Caco-2 (cell line): ENCODE data around the gene COL6A2. TPM values are rescaled to one million over a fixed set of nuclear protein-coding genes. Genes with fewer than 3 reads are reported as not detected.

Experiments used
- BruUV-seq: library from RNA; stranded (reverse); fragments of 400-500 nt; replicated peaks from 2 replicates; lab custom pipeline; 2021; lab: Mats Ljungman, UMichigan
- CTCF ChIA-PET: fragments of 300-600 bp; sonication (Branson Sonifier 250); formaldehyde crosslinking; loops from one replicate; lab custom pipeline; 2022; ENCODE audit warnings: antibody characterized with exemption; lab: Charles Lee
- POLR2A ChIA-PET: fragments of 300-600 bp; sonication (Branson Sonifier 250); formaldehyde crosslinking; loops from one replicate; lab custom pipeline; 2022; ENCODE audit warnings: antibody characterized with exemption; lab: Charles Lee
- DNase-seq, 2 experiments: peaks; one replicate each; pipeline versions ENCODE4 v3.0.0 to v3.0.0-alpha.2; 2020 to 2022
- H3K27me3 ChIP-seq: replicated peaks from 2 replicates; pipeline ENCODE4 v1.6.0; 2011; ENCODE audit warnings: low read length; ENCODE audit not compliant: control insufficient read depth, insufficient read depth
- H3K36me3 ChIP-seq: 2 replicates; pipeline ENCODE4 v1.5.1; 2011; ENCODE audit warnings: low read length; ENCODE audit not compliant: control insufficient read depth, insufficient read depth
- H3K4me1 ChIP-seq: fragments of 250-450 bp; sonication (Bioruptor Pico); 2 replicates; pipeline ENCODE4 v1.5.1; 2020; ENCODE audit warnings: mild to moderate bottlenecking
- H3K4me3 ChIP-seq: 2 replicates; pipeline ENCODE4 v1.5.1; 2011; ENCODE audit warnings: low read depth, mild to moderate bottlenecking, control low read depth, low read length
- H3K9me3 ChIP-seq: fragments of 250-450 bp; sonication (Bioruptor Pico); 2 replicates; pipeline ENCODE4 v1.5.1; 2020; ENCODE audit warnings: mild to moderate bottlenecking, moderate library complexity
- H3K27ac Mint-ChIP-seq: one replicate; pipeline ENCODE4 v1.8.0; 2022; ENCODE audit warnings: mixed read lengths; ENCODE audit not compliant: unreplicated experiment
- H3K27me3 Mint-ChIP-seq: one replicate; pipeline ENCODE4 v1.8.0; 2022; ENCODE audit warnings: mixed read lengths; ENCODE audit not compliant: insufficient read depth, unreplicated experiment
- H3K36me3 Mint-ChIP-seq: one replicate; pipeline ENCODE4 v1.8.0; 2022; ENCODE audit warnings: mild to moderate bottlenecking, mixed read lengths; ENCODE audit not compliant: insufficient read depth, unreplicated experiment
- H3K4me1 Mint-ChIP-seq: one replicate; pipeline ENCODE4 v1.8.0; 2022; ENCODE audit warnings: low read depth, mixed read lengths; ENCODE audit not compliant: unreplicated experiment
- H3K4me3 Mint-ChIP-seq: one replicate; pipeline ENCODE4 v1.8.0; 2022; ENCODE audit warnings: mild to moderate bottlenecking, moderate library complexity, mixed read lengths; ENCODE audit not compliant: unreplicated experiment
- H3K9me3 Mint-ChIP-seq: one replicate; pipeline ENCODE4 v1.8.0; 2022; ENCODE audit warnings: mixed read lengths; ENCODE audit not compliant: unreplicated experiment
- intact Hi-C: fragments of 100-400 bp; cut with micrococcal nuclease; formaldehyde crosslinking; loops from one replicate; pipeline ENCODE4 v1.10.0; 2022; ENCODE audit not compliant: unreplicated experiment
- total RNA-seq: library from RNA; stranded (reverse); gene quantifications from 2 replicates; pipeline ENCODE4 v1.2.3, GENCODE V29; 2022
- TF ChIP-seq, protein P1 (sequence below), 2 experiments: fragments of 200-600 bp in 1 of 2; IDR thresholded peaks; 1 replicate in 1 of 2; 2 replicates in 1 of 2; pipeline versions ENCODE4 v1.5.1 to v1.8.0; 2011 to 2022; ENCODE audit warnings: antibody characterized with exemption in 1 of 2, control low read depth in 1 of 2, inconsistent platforms in 1 of 2, low read depth in 1 of 2, low read length in 1 of 2, mild to moderate bottlenecking in 1 of 2, moderate library complexity in 1 of 2; ENCODE audit not compliant: insufficient read depth in 1 of 2, severe bottlenecking in 1 of 2, unreplicated experiment in 1 of 2

Gene COL6A2
- total RNA-seq, 1 experiment from 2014 or later = 8.8 TPM

DNA sequence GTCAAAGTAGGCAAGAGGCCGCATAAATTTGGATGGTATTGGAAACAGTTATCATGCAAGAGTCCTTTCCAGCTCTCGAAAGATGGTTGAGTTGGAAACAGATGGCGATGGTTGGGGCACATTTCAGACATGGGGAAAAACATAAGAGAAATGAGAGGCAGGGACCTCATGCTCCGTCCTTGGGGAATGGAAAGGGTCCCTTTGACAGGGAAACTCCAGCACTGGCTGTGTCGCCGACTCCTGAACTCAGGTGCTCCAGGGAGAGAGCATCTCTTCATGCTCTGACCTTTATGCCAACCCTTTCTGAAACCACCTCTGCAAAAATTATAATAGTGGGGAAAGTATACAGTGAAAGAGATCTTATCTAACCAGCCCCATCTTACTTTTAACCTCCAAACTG, 36.8 kb upstream of the COL6A2 start:
- Histone ChIP-seq H3K36me3 (no peaks in the 10 kb centered on the region), H3K4me3 (no peak overlapping the region), H3K27me3 (no peaks in the 10 kb centered on the region), H3K9me3 (peaks cover 9% of the 10 kb centered on the region; the same call in 1 of the 2 replicates), H3K4me1 (no peaks in the 10 kb centered on the region; the same call in 1 of the 2 replicates)
- ChIA-PET POLR2A (no interaction called here), CTCF (no interaction called here)
- Mint-ChIP-seq H3K4me3 (no peak overlapping the region), H3K27ac (no peak overlapping the region), H3K4me1 (peaks cover 8% of the 10 kb centered on the region), H3K9me3 (peaks cover 24% of the 10 kb centered on the region), H3K27me3 (no peaks in the 10 kb centered on the region), H3K36me3 (peaks cover 4% of the 10 kb centered on the region)
- TF ChIP-seq, protein P1, sequence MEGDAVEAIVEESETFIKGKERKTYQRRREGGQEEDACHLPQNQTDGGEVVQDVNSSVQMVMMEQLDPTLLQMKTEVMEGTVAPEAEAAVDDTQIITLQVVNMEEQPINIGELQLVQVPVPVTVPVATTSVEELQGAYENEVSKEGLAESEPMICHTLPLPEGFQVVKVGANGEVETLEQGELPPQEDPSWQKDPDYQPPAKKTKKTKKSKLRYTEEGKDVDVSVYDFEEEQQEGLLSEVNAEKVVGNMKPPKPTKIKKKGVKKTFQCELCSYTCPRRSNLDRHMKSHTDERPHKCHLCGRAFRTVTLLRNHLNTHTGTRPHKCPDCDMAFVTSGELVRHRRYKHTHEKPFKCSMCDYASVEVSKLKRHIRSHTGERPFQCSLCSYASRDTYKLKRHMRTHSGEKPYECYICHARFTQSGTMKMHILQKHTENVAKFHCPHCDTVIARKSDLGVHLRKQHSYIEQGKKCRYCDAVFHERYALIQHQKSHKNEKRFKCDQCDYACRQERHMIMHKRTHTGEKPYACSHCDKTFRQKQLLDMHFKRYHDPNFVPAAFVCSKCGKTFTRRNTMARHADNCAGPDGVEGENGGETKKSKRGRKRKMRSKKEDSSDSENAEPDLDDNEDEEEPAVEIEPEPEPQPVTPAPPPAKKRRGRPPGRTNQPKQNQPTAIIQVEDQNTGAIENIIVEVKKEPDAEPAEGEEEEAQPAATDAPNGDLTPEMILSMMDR (IDR thresholded peaks at IDR 0.05; ENCODE audit: insufficient read depth in 1 of 2, low read depth in 1 of 2, low read length in 1 of 2, severe bottlenecking in 1 of 2, unreplicated experiment in 1 of 2) = no peak
- no TSS peak for BruUV-seq
- intact Hi-C loops = no loop called here
- DNase-seq = no peak

DNA sequence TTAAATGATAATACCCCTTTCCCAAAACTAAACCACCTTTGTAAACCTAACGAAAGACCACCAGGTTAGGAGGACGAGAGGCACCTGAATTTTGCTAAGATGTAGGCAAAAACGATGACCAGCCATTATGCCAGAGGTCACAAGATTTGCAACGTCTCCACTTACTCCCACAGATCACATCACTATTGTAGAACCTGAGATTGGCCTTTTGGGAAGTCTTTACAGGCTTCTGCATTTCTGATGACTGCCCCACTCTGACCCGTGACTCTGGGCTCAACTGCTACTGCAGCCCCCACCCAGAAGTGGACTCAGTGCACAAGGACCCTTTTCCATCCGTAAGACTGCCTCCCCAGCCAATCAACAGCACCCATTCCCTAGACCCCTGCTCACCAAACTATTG, 36.4 kb upstream of the COL6A2 start:
- Mint-ChIP-seq H3K4me1 (peaks cover 8% of the 10 kb centered on the region), H3K36me3 (peaks cover 4% of the 10 kb centered on the region)

DNA sequence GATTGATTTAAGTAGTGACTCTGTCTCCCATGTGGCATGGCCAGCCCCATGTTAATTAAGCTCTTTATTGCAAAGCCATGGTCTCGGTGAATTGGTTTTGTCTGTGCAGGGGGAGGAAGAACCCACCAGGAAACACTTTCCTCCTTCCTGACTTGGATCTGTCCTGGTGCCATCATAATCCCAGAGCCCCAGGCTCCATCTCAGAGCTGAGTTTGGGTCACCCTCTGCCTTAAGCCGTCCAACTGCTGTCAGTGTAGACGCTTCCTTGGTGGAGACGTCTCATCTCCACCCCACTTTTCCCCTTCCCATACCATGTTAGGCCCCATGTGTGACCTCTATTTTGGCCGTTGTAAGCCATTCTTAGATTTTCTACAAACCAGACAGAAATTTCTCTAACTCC, 36.0 kb upstream of the COL6A2 start:
- POLR2A ChIA-PET = no interaction called here
- Mint-ChIP-seq H3K4me3 (no peak overlapping the region), H3K9me3 (peaks cover 24% of the 10 kb centered on the region), H3K4me1 (peaks cover 8% of the 10 kb centered on the region), H3K27me3 (no peaks in the 10 kb centered on the region), H3K27ac (no peak overlapping the region), H3K36me3 (peaks cover 4% of the 10 kb centered on the region)
- H3K27me3 ChIP-seq = no peaks in the 10 kb centered on the region
- DNase-seq = peak in 1 of 2 experiments; percentile 3
- no TSS peak for BruUV-seq
- peaks cover 9% of the 10 kb centered on the region; the same call in 1 of the 2 replicates for H3K9me3 ChIP-seq
- H3K4me1 ChIP-seq = no peaks in the 10 kb centered on the region; the same call in 1 of the 2 replicates
- intact Hi-C loops = no loop called here
- no peaks in the 10 kb centered on the region for H3K36me3 ChIP-seq
- TF ChIP-seq, protein P1 (IDR thresholded peaks at IDR 0.05; ENCODE audit: insufficient read depth in 1 of 2, low read depth in 1 of 2, low read length in 1 of 2, severe bottlenecking in 1 of 2, unreplicated experiment in 1 of 2) = no peak
- no peak overlapping the region for H3K4me3 ChIP-seq
- CTCF ChIA-PET = no interaction called here

More for the DNA sequence above, 36.4 kb upstream of the COL6A2 start:
- no peak overlapping the region for H3K4me3 Mint-ChIP-seq
- no peaks in the 10 kb centered on the region for H3K27me3 Mint-ChIP-seq
- intact Hi-C loops = no loop called here
- H3K27ac Mint-ChIP-seq = no peak overlapping the region
- peak in 1 of 2 experiments; percentile 1 for DNase-seq
- Histone ChIP-seq H3K9me3 (peaks cover 9% of the 10 kb centered on the region; the same call in 1 of the 2 replicates), H3K4me1 (no peaks in the 10 kb centered on the region; the same call in 1 of the 2 replicates), H3K27me3 (no peaks in the 10 kb centered on the region), H3K4me3 (no peak overlapping the region), H3K36me3 (no peaks in the 10 kb centered on the region)
- peaks cover 24% of the 10 kb centered on the region for H3K9me3 Mint-ChIP-seq
- TF ChIP-seq, protein P1 (IDR thresholded peaks at IDR 0.05; ENCODE audit: insufficient read depth in 1 of 2, low read depth in 1 of 2, low read length in 1 of 2, severe bottlenecking in 1 of 2, unreplicated experiment in 1 of 2) = no peak
- ChIA-PET POLR2A (no interaction called here), CTCF (no interaction called here)
- BruUV-seq = no TSS peak
